ENCODE data around the gene RAPGEFL1.
"Not testable (repeated sequence)": the region's sequence is repeated elsewhere in the genome, so short reads cannot be mapped to it uniquely, and the experiment has no call there.

Gene RAPGEFL1

DNA sequence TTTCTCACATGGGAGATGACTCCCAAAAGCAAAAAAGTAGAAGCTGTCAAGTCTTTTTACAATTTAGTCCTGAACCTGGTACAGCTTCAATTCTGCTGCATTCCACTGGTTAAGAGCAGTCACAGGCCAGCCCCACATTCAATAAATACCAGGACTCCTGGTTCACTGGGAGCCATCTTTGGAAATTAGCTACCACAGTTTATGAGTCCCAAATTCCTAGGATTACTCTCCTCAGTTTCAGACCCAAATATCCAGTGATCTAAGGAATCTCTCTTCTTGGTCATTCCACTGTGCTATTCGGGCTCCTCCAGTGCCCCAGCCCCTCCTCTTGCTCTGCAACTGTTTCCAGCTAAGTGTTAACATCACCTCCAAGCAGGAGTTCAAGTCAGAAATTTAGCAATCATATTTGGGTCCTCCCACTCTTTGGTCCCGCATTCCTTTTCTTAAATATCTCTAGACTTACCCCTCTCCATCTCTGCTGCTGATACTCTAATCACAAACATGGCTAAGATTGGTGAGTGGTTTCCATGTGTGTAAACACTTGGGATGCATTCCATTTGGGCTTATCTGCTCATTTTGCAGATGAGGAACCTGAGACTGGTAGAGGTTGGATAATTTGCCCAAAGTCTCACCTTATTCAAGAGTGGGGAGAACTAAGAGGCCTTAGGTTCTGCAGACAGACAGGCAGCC lies 32.3 kb downstream of the RAPGEFL1 start:
- no peak for DNase-seq

DNA sequence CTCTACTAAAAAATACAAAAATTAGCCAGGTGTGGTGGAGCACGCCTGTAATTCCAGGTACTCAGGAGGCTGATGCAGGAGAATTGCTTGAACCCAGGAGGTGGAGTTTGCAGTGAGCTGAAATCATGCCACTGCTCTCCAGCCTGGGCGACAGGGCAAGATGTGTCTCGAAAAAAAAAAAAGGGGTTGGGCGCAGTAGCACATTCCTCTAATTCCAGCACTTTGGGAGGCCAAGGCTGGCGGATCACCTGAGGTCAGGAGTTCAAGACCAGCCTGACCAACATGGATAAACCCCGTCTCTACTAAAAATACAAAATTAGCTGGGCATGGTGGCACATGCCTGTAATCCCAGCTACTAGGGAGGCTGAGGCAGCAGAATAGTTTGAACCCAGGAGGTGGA lies 36.6 kb downstream of the RAPGEFL1 start:
- DNase-seq: not testable (repeated sequence)

DNA sequence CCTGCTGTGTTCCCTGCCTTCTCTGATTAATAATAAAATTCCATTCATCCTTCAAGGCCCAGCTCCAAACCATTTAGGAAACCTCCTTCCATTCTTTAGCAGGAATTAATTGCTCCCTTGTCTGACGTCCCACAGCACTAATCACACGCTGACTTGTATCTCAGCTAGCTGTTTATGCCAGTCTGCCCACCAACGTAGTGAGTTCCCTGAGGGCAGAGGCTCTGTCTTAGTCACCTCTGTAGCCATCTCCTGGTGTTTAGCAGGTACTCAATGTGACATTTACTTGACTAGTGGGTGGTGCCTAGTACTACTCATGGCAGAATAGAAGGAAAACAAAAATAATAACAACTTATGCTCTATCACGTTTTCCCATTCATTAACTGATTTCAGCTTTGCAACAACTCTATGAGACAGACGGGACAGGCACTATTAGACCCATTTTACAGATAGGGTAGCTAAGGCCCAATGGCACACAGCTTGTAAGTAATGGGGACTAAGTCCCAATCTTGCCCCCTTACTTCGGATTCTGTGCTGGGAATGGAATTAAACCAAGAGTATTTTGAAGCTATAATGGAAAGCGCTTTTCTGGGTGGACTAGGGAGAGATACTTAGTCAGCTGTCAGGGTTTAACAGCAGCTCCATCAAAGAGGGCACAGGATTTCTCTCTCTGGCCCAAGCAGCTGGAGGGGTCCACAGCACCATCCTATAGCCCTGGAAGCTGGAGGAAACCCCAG lies 40.9 kb downstream of the RAPGEFL1 start:
- DNase-seq: no peak

DNA sequence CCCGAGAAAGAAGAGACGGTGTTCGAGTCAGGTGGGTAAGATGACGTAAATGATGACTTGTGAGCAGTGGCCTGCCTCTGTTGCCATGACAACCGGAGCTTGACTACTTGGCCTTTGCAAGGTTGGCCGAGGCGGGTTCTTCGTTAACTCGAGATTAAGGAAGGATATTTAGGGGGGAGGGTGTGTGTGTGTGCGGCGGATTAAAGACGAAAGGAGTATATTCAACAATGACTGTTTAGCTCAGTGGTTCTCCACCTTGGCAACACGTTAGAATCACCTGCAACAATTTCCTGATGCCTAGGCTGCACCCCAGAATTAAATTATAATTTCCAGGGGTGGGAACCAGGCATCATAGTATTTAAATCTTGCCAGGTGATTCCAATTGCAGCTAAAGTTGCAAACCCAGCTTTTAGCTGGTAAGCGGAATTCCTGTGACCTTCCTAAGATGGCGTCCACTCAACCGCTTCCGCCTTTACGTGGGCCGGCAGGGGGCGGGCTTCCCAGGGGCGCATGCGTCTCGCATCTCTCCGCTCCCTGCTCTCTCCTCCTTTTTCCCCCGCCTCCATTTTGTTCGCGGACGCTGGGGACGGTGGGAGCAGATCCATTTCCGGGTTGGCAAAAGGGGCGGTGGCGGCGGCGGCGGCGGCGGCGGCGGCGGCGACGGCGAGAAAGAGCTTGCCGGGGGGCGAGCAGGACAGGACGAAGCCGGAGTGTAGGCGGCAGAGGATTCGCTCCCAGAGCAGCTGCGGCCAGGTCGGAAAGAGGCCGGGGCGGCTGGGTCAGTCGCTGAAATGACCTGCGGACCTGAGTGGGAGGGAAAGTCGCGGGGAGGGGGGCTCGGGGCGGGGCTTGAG lies 41.7 kb downstream of the RAPGEFL1 start, which contains the start of gene WIPF2:
Gene WIPF2 (plus strand): TSS at position 565 of the 854 bp plus-strand sequence. CDS start 37,156 bp downstream, outside the sequence.
- DNase-seq: peak; percentile 97

DNA sequence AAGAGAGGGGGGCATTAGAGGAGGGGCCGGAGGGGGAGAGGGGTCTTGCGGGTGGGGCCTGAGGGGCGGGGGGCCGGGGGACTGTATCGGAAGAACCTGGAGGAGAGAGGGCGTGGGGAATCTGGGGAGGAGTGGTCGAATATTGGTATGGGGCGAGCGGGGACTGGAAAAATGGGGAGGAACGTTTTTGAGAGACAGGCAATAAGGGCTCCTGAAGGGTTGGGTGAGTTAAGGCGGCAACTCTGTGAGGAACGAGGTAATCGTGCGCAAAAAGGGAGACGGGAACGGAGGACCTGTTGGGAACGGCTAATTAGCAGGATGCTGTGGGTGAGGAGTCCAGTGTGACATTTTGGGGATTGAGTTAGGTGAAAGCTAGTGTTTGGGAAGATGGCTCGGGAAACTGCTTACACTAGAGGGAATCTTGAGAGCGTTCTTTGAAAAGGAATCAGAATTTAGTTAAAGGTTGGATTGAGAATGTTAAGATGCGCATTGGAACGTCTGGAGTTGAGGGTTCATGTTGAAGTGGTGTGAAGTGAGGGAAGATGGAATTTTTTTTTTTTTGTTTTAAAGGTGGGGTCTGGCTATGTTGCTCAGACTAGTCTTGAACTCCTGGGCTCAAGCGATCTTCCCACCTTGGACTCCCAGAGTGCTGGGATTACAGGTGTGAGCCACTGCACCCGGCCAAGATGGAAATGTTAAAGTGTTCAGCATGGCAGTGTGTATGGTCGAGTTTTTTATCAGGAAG lies 42.5 kb downstream of the RAPGEFL1 start:
- DNase-seq: peak; percentile 28 to 34

DNA sequence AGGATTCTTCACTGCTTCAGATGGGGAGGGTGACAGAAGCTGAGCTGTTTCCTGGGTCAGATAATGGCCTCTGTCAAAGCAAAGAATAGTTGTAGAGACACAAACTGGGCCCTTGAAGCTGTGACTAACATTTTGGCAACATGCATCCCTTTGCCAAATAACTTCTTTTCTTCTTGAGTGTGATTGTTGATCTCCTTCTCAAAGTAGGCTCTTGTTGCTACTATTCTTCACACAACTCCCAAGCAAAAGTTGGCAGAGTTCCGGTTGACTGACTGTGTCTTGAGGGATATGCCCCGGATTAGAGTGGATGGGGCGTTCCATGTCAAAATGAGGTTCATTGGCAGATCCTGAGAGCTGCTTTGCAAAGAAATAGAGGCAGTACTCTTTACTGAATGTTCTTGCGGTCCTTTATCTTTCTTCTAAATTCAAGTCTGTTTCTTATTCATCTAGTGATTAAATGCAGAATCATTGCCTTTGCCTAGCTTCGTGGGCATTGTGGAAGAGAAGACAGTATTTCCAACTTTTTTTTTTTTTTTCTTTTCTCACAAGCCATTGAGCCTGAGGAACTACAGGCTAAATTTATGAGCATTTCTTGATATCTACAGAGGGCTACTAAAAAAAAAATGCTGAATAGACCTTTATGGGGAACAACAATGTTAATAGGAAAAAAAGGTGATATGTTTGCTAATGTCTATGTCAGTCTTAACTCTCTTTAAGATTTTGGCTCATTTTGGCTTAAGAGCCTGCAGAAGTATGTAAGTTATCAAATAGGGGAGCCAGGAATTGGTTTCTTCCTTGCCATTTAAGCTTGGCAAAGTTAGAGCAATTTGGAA lies 47.7 kb downstream of the RAPGEFL1 start:
- DNase-seq: no peak

DNA sequence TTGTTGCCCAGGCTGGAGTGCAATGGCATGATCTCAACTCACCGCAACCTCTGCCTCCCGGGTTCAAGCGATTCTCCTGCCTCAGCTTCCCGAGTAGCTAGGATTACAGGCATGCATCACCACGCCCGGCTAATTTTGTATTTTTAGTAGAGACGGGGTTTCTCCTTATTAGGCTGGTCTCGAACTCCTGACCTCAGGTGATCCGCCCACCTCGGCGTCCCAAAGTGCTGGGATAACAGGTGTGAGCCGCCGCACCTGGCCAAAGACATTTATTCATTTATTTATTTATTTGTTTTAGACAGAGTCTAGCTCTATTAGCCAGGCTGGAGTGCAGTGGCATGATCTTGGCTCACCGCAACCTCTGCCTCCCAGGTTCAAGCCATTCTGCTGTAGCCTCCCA lies 51.9 kb downstream of the RAPGEFL1 start:
- not testable (repeated sequence) for DNase-seq

DNA sequence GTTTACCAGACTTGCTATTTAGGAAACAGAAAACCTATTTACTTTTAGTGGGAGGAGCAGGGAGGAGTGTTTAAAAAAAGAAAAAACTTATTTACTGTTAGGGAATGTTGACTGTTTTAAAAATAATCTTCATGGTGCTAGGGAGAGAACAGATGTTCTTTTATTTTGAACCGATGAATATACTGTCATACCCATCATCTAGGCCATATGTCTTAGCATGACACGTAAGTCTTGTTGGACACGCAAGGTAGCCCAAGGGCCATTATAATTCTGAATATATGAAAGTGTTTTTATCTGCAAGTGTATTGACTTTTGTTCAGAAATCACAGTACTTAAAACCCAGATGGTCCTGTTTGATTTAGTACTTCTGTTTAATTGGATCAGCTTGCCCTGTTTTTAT lies 53.4 kb downstream of the RAPGEFL1 start:
- DNase-seq: no peak

DNA sequence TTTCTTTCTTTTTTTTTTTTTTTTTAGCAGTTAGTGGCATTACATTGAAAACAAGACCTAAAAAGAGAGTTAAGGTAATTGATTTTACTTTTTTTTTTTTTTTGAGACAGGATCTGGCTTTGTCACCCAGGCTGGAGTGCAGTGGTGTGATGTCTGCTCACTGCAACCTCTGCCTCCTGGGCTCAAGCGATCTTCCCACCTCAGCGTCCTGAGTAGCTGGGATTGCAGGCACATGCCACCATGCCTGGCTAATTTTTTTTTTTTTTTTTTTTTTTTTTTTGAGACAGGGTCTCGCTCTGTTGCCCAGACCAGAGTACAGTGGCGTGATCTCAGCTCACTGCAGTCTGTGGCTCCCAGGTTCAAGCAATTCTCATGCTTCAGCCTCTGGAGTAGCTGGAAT lies 54.7 kb downstream of the RAPGEFL1 start:
- not testable (repeated sequence) for DNase-seq

DNA sequence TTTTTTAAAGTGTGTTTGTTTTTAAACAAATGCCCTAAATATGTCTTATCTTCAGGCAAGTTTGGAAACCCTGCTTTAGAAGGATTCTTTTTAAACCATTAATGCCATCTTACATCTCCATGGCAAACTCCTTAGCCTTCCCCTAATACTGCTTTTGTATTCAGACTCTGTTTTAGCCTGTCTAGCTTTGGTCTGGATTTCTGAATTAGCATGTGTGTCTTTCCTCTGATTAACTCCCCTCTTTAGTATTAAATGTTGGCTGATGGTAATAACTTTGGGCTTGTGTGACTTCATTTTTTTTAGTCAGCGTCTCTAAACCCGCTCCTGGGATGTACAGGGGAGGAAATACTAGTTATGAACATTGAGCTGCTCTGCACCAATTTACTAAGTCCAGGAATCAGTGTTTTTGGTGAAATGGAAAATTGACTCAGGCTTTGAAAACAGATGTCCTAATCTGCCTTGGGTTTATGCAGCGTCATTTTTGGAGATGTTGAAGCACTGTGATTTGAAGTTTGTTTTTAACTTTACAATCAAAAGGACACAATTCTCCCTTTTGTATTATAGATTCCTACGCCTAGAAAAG lies 64.1 kb downstream of the RAPGEFL1 start:
- no peak for DNase-seq

DNA sequence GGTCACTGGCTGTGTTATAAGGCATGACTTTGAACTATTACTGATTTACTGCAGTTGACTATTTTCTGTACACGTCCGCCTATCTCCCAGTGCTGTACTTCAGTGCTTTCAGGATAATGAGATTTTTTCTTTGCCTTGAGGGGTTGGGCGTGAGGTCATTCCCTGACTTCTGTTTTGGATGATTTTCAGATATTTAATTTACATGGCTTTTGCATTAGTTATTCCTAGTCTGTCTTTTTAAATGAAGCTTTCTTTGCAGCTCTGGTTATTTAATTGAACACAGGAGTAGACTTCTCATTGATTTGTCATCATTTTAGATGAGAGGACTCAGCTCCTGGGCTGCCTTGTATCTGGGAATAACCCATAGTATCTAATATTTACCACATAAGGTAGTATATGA lies 65.5 kb downstream of the RAPGEFL1 start:
- no peak for DNase-seq

DNA sequence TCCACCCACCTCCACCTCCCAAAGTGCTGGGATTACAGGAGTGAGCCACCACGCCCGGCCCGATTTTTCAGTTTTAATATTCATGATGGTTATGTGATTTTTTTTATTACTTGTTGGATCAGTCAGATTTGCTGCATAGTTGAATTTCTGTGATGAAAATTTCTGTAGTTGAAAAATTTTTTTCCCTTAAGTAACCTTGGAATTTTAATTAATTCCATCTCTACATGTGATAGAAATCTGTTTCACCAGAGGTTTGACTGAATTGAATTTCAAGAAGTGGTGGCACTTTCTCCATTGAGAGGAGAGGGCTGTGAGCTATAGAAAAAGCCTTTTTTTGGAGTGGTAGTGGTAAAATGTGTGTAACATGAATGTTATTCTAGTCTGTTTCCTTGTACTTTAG lies 66.5 kb downstream of the RAPGEFL1 start:
- no peak for DNase-seq

DNA sequence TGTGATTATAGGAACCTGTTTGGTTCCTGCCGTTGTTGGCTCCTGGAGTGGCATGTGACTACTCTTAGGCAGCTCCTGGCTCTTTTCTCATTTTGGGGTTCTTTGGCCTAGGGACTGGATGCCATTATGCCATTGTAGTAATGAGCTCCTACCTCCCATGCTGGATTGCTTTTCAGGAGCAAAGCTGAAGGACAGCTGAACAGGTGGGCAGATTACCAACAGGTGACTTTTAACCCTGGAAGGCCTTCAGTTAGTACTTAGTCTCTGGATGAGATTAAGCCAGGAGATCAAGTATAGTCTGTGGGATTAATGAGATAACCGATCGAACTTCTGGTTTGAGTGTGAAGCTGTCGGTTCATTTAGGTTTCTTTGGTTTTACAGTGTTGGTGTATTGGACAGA lies 67.0 kb downstream of the RAPGEFL1 start:
- no peak for DNase-seq
